SU-DHL-6 (cell line): ENCODE data around the gene BCL2L13.
A peak's percentile ranks its signal among the peaks of the same experiment; 100 is the strongest.

Experiments
- H2AFZ ChIP-seq: fragments of 200-600 bp; sonication (generic); 2 replicates; pipeline ENCODE4 v1.6.1; 2014; ENCODE audit warnings: low read depth, mild to moderate bottlenecking, moderate library complexity, mixed read lengths, antibody characterized with exemption, low read length; ENCODE audit not compliant: severe bottlenecking
- H3F3A ChIP-seq: fragments of 200-600 bp; shearing (Covaris generic); 2 replicates; pipeline ENCODE4 v1.6.0; 2016; ENCODE audit warnings: antibody characterized with exemption, mild to moderate bottlenecking; ENCODE audit not compliant: insufficient read depth
- H3K27ac ChIP-seq: fragments of 200-600 bp; sonication (generic); 2 replicates; pipeline ENCODE4 v1.5.1; 2016; ENCODE audit warnings: low read depth, mild to moderate bottlenecking, low read length, moderate library complexity, mixed read lengths
- H3K27me3 ChIP-seq: fragments of 200-600 bp; sonication (generic), shearing (Covaris generic); 2 replicates; pipeline ENCODE4 v1.6.0; 2014; ENCODE audit warnings: mild to moderate bottlenecking, low read length
- H3K36me3 ChIP-seq: fragments of 200-600 bp; sonication (generic); 2 replicates; pipeline ENCODE4 v1.6.1; 2014; ENCODE audit warnings: mild to moderate bottlenecking, low read length, mixed read lengths
- H3K4me2 ChIP-seq: fragments of 300-600, 200-600 bp; shearing (Covaris generic), sonication (generic); 2 replicates; pipeline ENCODE4 v1.6.0; 2014; ENCODE audit warnings: low read length, low read depth, mild to moderate bottlenecking; ENCODE audit not compliant: poor library complexity, severe bottlenecking
- H3K4me3 ChIP-seq: fragments of 200-600 bp; sonication (generic); 2 replicates; pipeline ENCODE4 v1.5.1; 2014; ENCODE audit warnings: antibody characterized with exemption, low read length, mild to moderate bottlenecking, mixed read lengths; ENCODE audit not compliant: insufficient read depth, poor library complexity, severe bottlenecking
- H3K79me2 ChIP-seq: fragments of 200-600 bp; sonication (generic); 2 replicates; pipeline ENCODE4 v1.6.1; 2014; ENCODE audit warnings: mild to moderate bottlenecking, low read length, moderate library complexity; ENCODE audit not compliant: insufficient read depth
- H3K9ac ChIP-seq: fragments of 200-600 bp; sonication (generic); 2 replicates; pipeline ENCODE4 v1.7.0; 2014; ENCODE audit warnings: mild to moderate bottlenecking, low read length
- H3K9me2 ChIP-seq: fragments of 200-600 bp; sonication (generic); replicated peaks from 2 replicates; pipeline ENCODE4 v1.6.1; 2014; ENCODE audit warnings: low read length; ENCODE audit not compliant: insufficient read depth
- H3K9me3 ChIP-seq: fragments of 200-600 bp; sonication (generic); 2 replicates; pipeline ENCODE4 v1.6.1; 2014; ENCODE audit warnings: low read length, mixed read lengths; ENCODE audit not compliant: insufficient read depth
- H4K20me1 ChIP-seq: fragments of 200-600 bp; sonication (generic); 2 replicates; pipeline ENCODE4 v1.6.1; 2014; ENCODE audit warnings: low read depth, mild to moderate bottlenecking, antibody characterized with exemption, low read length, moderate library complexity, mixed read lengths
- EZH2phosphoT487 ChIP-seq: fragments of 200-600 bp; sonication (generic), shearing (Covaris generic); conservative IDR thresholded peaks from 2 replicates; pipeline ENCODE4 v1.6.1; 2018; ENCODE audit warnings: mild to moderate bottlenecking, antibody characterized with exemption, low read length, moderate library complexity, mixed read lengths
- TF ChIP-seq, protein P1 (sequence below): fragments of 200-600 bp; sonication (generic); IDR thresholded peaks from one replicate; pipeline ENCODE4 v1.5.1; 2017; ENCODE audit warnings: antibody characterized with exemption, mild to moderate bottlenecking, low read length, moderate library complexity; ENCODE audit not compliant: insufficient read depth, poor library complexity, severe bottlenecking

BCL2L13 gene

DNA sequence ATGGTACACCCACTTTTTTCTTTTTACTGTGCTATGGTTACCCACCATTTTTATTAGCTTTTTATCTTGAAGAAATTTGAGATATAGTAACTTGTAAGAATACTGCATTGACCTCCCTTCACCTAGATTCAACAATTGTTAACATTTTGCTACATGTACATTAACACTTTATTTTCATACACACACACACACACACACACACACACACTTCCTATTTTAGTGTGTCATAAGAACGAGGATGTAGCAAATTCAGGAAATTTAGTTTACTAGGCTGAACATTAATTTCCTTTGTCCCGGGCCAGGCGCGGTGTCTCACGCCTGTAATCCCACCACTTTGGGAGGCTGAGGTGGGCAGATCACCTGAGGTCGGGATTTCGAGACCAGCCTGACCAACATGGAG lies 8.9 kb upstream of the BCL2L13 start:
- TF ChIP-seq EZH2phosphoT487 = no peak
- TF ChIP-seq, protein P1, sequence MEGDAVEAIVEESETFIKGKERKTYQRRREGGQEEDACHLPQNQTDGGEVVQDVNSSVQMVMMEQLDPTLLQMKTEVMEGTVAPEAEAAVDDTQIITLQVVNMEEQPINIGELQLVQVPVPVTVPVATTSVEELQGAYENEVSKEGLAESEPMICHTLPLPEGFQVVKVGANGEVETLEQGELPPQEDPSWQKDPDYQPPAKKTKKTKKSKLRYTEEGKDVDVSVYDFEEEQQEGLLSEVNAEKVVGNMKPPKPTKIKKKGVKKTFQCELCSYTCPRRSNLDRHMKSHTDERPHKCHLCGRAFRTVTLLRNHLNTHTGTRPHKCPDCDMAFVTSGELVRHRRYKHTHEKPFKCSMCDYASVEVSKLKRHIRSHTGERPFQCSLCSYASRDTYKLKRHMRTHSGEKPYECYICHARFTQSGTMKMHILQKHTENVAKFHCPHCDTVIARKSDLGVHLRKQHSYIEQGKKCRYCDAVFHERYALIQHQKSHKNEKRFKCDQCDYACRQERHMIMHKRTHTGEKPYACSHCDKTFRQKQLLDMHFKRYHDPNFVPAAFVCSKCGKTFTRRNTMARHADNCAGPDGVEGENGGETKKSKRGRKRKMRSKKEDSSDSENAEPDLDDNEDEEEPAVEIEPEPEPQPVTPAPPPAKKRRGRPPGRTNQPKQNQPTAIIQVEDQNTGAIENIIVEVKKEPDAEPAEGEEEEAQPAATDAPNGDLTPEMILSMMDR = no peak
- Histone ChIP-seq H3K36me3 (no peaks in the 10 kb centered on the region), H2AFZ (no peak overlapping the region), H3K4me3 (peak overlapping the region; percentile 94), H3F3A (no peaks in the 10 kb centered on the region), H3K79me2 (peaks cover 25% of the 10 kb centered on the region), H3K27ac (no peak overlapping the region), H3K9ac (peak overlapping the region; percentile 83), H3K9me3 (no peaks in the 10 kb centered on the region), H4K20me1 (no peaks in the 10 kb centered on the region), H3K27me3 (no peaks in the 10 kb centered on the region), H3K4me2 (peak overlapping the region; percentile 78), H3K9me2 (no peaks in the 10 kb centered on the region)

DNA sequence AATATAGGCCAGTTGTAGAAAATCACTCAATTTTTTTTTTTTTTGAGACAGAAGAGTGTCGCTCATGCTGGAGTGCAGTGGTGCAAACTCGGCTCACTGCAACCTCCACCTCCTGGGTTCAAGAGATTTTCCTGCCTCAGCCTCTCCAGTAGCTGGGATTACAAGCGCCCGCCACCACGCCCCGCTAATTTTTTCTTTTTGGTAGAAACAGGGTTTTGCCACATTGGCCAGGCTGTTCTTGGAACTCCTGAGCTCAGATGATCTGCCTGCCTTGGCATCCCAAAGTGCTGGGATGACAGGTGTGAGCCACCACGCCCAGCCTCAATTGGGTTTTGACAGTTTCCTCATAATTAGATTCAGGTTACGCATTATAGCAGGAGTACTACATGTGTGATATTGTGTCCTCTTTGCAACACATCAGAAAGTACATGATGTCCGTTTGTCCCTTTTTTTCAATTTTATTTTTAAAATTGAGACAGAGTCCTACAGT lies 7.4 kb upstream of the BCL2L13 start:
- no peaks in the 10 kb centered on the region for H3K9me2 ChIP-seq
- no peak overlapping the region for H3K4me2 ChIP-seq
- H3K27me3 ChIP-seq = no peaks in the 10 kb centered on the region
- H4K20me1 ChIP-seq = no peaks in the 10 kb centered on the region
- peaks cover 20% of the 10 kb centered on the region for H3K79me2 ChIP-seq
- H3K4me3 ChIP-seq = no peak overlapping the region
- H3F3A ChIP-seq = no peaks in the 10 kb centered on the region
- H3K27ac ChIP-seq = no peak overlapping the region
- no peak overlapping the region for H3K9ac ChIP-seq
- no peaks in the 10 kb centered on the region for H3K9me3 ChIP-seq
- H2AFZ ChIP-seq = no peak overlapping the region
- no peaks in the 10 kb centered on the region for H3K36me3 ChIP-seq
- TF ChIP-seq, protein P1 = no peak
- TF ChIP-seq EZH2phosphoT487 = no peak

DNA sequence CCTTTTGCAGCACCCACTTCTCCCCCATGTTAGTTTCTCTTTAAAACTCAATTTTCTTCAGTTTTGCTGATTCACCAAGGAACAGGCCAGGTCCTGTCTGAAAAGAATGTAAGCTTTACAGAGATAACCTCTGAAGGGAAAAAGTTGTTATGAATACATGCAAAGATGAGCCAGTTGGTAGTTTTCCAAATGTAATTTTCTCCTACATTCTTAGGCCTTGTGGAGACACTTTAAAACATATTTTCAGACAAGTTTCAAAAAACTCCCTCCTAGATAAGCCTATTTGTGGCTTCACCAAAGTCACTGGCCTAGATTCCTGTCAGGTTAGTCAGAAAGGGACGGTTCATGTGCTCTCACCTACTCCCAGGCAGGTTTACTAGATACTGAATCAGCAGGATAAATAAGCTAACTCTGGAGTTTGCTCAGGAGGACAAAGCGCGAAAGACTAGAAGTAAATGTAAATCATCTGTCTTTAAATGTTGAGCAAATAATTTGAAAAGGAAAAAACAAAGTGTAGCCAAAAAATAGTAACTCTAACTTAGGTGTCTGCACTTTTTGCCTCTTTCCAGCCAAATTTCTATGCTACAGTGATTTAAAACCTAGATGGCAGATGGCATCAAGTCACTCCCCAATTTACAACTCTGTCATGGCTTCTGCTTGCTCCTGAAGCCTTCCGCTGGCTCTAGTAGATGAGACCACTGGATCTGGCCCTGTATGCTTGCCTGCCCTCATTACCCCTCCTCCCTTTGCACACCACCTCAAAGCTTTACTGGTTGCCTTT lies 5.2 kb upstream of the BCL2L13 start:
- Histone ChIP-seq H3K27ac (no peak overlapping the region), H3K4me3 (no peak overlapping the region), H3K4me2 (no peak overlapping the region), H2AFZ (no peak overlapping the region), H3K36me3 (no peaks in the 10 kb centered on the region), H3K9me3 (no peaks in the 10 kb centered on the region), H3F3A (no peaks in the 10 kb centered on the region), H3K27me3 (no peaks in the 10 kb centered on the region), H3K9ac (no peak overlapping the region), H3K79me2 (peaks cover 2% of the 10 kb centered on the region), H3K9me2 (no peaks in the 10 kb centered on the region), H4K20me1 (no peaks in the 10 kb centered on the region)
- TF ChIP-seq, protein P1 = no peak
- no peak for TF ChIP-seq EZH2phosphoT487
